SH-SY5Y (cell line): ENCODE measurements around the gene EXOC5.

ENCODE experiments used
- GATA2 ChIP-seq: IDR thresholded peaks from 2 replicates; pipeline ENCODE4 v1.6.1; 2011; ENCODE audit warnings: mild to moderate bottlenecking, low read depth, low read length
- GATA3 ChIP-seq: IDR thresholded peaks from 2 replicates; pipeline ENCODE4 v1.6.1; 2011; ENCODE audit warnings: low read depth, mild to moderate bottlenecking, low read length, moderate library complexity

DNA sequence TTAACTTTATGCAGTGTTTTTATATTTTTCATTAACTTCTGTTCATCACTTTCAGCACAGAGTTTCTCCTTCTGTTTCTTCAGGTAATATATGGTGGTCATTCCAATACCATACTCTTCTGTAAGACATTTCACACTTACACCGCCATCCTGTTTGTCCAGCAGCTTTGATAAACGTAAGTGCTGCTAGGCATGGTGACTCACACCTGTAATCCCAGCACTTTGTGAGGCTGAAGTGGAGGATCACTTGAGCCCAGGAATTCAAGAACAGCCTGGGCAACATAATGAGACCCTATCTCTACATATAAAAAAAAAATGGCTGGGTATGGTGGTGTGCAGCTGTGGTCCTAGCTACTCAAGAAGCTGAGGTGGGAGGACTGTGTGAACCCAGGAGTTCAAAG lies 55.8 kb downstream of the EXOC5 start:
- TF ChIP-seq GATA3 (no peak), GATA2 (no peak)
